NCI-H2196 treated with DMSO at 0.1 percent for 48 hours (cell line): Measurements from ENCODE around the gene L1CAM.

Experiments used
- DNase-seq: peaks from one replicate; lab custom pipeline; 2025; ENCODE audit not compliant: unreplicated experiment; lab: John Stamatoyannopoulos, UW

The L1CAM gene

GRCh38 chrX:153866302-153867019, 19.5 kb downstream of the L1CAM start:
- no peak for DNase-seq

GRCh38 chrX:153865685-153866084, 20.3 kb downstream of the L1CAM start:
- DNase-seq = no peak

GRCh38 chrX:153865321-153865580, 20.7 kb downstream of the L1CAM start:
- DNase-seq = no peak

- no peak for DNase-seq
These were observed 21.2 kb downstream of the L1CAM start for GRCh38 chrX:153864561-153865320.

GRCh38 chrX:153864101-153864500, 21.9 kb downstream of the L1CAM start:
- no peak for DNase-seq

- no peak for DNase-seq
These were observed 22.6 kb downstream of the L1CAM start for GRCh38 chrX:153863251-153863991.

- DNase-seq = no peak
These were observed 23.4 kb downstream of the L1CAM start for GRCh38 chrX:153862369-153863250.

- no peak for DNase-seq
These were observed 24.2 kb downstream of the L1CAM start for GRCh38 chrX:153861733-153862310.

- no peak for DNase-seq
These were observed 24.8 kb downstream of the L1CAM start for GRCh38 chrX:153861151-153861550.

- no peak for DNase-seq
These were observed 28.5 kb downstream of the L1CAM start for GRCh38 chrX:153857348-153857903.

GRCh38 chrX:153854702-153855101, 31.3 kb downstream of the L1CAM start:
- no peak for DNase-seq

GRCh38 chrX:153853902-153854267, 32.1 kb downstream of the L1CAM start:
- DNase-seq = no peak

- DNase-seq = no peak
These were observed 32.6 kb downstream of the L1CAM start for GRCh38 chrX:153853180-153853901.

- no peak for DNase-seq
These were observed 34.0 kb downstream of the L1CAM start for GRCh38 chrX:153851981-153852380.

- no peak for DNase-seq
These were observed 37.6 kb downstream of the L1CAM start for GRCh38 chrX:153848325-153848724.

GRCh38 chrX:153845842-153846241, 40.1 kb downstream of the L1CAM start:
- DNase-seq = no peak

GRCh38 chrX:153845195-153845594, 40.8 kb downstream of the L1CAM start:
- no peak for DNase-seq

- no peak for DNase-seq
These were observed 41.4 kb downstream of the L1CAM start for GRCh38 chrX:153844509-153845082.

- DNase-seq = no peak
These were observed 49.1 kb downstream of the L1CAM start for GRCh38 chrX:153836921-153837320.

GRCh38 chrX:153832728-153833127, 53.2 kb downstream of the L1CAM start:
- no peak for DNase-seq
